Activated naive CD8-positive, alpha-beta T cell treated with anti-CD3 and anti-CD28 coated beads, Interleukin-2, amount 50 U/mL, for 16 hours (primary cell): Measurements from ENCODE around the gene KLF16.
"Not testable (repeated sequence)": the region's sequence is repeated elsewhere in the genome, so short reads cannot be mapped to it uniquely, and the experiment has no call there.

Source experiments
- DNase-seq: peaks from one replicate; pipeline ENCODE4 v3.0.0-alpha.2; 2020; ENCODE audit warnings: low read depth, low spot score

Gene KLF16

GRCh38 chr19:1884291-1884718, 20.9 kb upstream of the KLF16 start:
- DNase-seq = no peak

GRCh38 chr19:1883784-1884183, 20.4 kb upstream of the KLF16 start:
- DNase-seq = no peak

DNA sequence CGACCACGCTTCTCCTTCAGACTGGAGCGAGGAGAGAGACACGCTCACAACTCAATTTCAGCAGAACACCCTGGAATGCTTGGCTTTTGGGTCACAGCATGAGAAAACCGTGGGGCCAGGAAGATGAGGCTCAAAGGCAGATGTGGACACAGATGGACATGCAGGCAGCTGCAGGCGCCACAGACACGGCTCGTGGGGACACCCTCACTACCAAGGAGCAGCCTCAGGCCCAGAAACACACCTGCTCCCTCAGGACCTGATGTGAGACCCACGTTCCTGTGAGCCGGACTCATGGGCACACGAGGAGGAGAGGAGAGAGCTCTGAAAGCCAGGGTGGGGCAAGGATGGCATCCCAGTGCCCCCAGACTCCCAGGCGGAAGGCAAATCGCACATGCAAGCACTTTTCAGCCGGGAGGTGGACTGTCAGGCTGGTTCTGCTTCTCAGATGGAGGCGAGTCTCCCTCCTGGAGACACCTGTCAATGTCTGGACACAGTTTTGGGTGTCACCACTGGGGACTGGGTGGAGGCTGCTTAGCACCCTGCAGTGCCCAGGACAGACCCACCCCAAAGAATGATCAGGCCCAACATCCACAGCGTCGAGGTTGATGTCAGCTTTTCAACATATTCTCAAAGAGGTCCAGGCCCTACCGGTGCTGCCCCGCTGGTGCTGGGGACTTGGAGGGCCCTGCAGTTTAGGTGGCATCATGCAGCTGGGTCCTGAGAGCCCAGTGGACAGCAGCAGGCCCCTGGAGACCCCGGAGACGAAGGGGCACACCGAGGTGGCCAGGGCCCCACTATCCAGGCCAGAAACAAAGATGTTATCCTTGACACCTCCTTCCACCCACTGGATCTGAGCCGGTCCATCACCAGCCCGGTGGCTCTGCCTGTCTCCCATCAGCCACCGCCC, 19.7 kb upstream of the KLF16 start:
- DNase-seq = no peak

- DNase-seq = no peak
Measured at GRCh38 chr19:1882089-1882785, 18.9 kb upstream of the KLF16 start.

- not testable (repeated sequence) for DNase-seq
Measured at GRCh38 chr19:1881393-1882088, 18.2 kb upstream of the KLF16 start.

DNA sequence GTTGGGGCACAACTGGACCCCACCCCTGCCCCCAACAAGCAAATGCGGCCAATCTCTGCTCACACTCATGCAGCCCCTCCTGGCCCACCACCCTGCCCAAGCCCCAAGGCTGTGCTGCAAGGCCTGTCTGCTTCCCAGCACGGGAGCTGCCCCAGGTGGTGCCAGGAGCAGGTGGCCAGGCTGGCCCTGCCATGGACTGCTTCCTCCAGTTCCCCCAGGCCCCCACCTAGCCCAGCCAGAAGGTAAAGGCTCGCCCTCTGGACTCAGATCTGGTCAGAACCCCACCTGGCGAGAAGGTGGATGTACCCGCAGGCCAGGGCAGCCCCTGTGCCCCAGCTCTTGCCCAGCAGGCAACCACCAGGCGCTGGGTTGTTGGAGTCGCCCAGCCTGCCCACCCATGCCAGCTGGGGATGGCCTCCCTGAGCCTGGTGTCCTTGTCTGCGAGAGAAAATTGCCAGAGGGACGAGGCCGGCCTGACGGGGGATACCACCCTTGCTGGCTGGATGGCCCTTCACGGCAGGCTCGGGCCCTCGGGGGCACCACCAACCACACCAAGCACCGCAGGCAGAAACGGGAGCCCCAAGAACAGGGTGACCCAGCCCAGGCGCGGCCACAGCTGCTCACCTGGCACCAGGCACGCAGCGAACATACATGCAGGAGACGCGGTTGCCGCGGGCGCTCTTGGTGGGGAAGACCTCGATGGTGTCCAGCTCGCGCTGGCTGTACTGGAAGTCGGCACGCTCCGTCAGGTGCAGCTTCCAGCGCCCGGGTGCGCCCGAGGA, 17.4 kb upstream of the KLF16 start:
- DNase-seq = no peak

DNA sequence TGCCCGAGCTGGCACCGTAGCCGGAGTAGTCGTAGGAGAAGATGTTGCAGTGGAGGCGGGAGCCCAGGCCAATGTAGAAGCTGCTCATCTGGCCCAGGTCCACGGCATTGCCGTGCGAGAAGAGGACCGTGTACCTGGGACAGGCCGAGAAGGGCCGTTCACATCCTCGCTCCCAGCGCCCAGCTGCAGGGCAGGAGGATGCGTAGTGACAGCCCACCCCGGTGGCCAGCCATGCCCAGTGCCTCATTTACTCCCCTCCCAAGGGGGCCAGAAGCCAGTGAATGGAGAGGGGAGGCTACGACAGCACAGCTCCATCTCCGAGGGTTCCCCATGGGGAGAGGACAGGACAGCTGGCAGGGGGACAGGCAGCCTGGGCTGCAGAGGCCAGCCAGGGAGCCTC, 16.6 kb upstream of the KLF16 start:
- not testable (repeated sequence) for DNase-seq

- not testable (repeated sequence) for DNase-seq
Measured at GRCh38 chr19:1878583-1878982, 15.2 kb upstream of the KLF16 start.

DNA sequence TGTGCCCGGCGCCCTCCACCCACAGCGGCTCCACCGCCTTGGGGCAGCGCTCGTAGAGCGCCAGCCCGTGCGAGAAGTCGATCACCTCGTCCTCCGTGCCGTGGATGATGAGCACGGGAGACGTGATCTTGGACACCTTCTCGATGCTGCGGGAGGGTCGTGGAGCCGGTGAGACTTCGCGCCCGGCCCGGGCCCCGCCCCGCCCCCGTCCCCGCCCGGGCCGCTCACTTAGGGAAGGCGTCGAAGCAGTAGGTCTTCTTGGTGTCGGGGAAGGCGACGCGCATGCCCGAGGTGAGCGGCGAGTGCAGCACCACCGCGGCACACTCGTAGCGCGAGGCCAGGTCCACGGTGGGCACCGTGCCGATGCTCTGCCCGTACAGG, 13.9 kb upstream of the KLF16 start:
- not testable (repeated sequence) for DNase-seq

GRCh38 chr19:1876496-1877279, 13.3 kb upstream of the KLF16 start:
- not testable (repeated sequence) for DNase-seq

DNA sequence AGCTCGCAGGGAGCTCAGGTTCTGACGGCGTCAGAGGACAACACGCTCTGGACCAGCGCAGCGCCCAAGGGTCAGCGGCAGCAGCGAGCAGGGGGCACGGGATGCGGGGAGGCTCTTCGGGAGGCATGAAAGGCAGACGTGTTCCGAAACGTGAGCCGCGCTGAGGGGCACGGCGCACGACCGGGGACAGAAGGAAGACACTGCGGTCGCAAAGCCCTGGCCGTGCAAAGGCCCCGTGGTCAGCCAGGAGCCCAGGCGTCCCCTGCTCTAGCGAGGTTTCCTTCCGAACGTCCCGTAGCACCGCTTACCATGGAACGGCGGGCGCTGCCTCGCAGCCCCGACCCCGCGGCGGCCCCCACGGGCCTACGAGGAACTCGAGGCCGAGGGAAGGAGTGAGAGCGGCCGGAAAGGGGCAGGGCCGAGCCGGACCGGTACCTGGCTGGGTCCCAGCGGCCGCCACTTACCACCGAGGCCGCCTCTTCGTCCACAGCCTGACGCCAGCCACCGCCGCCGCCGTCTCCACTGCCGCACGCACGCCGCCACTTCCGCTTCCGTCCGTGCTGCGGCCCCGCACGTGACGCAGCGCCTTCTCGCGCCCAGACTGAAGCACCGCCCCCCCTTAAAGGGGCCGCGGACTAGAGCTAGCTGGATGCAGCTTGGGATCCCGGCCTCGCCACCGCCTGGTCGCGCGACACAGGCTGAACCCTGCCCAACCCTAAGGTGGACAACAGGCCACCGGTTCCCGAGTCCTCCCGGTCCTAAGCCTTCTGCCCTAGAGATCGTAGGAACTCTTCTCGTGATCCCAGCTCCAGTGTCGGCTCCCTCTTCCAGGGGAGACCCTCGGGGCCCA, 12.5 kb upstream of the KLF16 start:
- peak; percentile 70 for DNase-seq

DNA sequence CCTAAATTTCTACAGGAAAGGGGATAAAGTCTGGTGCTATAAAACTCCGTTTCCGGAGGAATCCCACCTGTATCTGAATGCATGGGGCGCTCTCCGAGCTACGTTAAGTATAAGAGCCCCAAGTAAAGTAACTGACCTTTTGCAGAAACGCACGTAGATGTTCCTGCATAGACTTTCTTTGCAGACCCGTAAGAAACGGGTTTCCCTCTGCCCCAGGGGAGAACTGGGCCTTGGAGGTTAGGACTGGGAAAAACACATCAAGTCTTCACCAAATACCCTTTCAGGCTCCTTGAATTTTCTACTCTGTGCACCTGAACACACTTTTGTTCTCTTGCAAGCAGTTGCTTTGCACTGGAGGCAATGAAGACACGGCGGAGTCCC, 11.9 kb upstream of the KLF16 start:
- not testable (repeated sequence) for DNase-seq

GRCh38 chr19:1874554-1875185, 11.3 kb upstream of the KLF16 start:
- no peak for DNase-seq

- no peak for DNase-seq
Measured at GRCh38 chr19:1873524-1874473, 10.4 kb upstream of the KLF16 start.

- no peak for DNase-seq
Measured at GRCh38 chr19:1872807-1873523, 9.6 kb upstream of the KLF16 start.

DNA sequence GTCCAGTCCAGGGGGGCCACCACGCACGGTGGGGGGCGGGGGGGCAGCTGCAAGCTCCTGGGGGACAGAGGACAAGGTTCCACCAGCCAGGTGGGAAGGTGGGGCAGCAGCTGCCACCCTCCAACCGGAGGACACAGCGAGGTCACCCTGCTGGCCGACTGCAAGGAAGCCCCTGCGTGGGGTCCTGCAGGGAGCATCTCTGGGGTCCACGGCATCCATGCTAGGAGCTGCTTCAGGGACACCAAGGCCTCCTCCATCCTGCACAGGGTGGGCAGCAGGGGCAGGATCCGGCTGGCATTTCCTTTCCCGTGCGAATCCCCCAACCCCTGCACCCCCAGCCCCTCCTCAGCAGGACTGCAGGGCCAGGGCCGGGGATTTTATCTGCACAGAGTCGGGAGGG, 8.3 kb upstream of the KLF16 start:
- no peak for DNase-seq

DNA sequence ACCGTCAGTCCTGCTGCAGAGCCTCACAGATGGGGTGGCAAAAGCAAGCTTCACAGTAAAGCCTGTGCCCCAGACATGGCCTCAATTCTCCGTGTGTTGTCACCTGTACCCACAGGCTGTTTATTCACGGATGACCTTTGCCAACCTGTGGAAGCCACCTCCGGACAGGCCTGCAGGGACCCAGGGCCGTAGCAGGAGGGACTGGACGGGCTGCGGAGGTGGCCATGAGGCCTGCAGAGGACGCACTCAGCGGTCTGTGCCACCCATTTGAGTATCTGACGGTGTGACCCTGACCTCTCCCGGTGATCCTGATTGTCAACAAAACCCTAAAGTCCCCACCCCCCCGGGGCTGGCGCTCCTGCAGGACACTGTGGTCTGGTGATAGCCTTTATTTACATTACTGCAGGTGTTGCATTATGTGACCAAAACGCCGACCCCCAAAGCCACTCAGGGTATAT, 7.8 kb upstream of the KLF16 start:
- no peak for DNase-seq
